ENCODE results near the gene MGAT4A. TPM values are rescaled to one million over a fixed set of nuclear protein-coding genes. Genes with fewer than 3 reads are reported as not detected.

Gene MGAT4A
- total and polyA plus RNA-seq, 10 of the 15 experiments (the other 5 are each of a cell fraction or from before 2014, with no cell fraction given), result 4.3 to 23.4 (median 13.6) TPM

DNA sequence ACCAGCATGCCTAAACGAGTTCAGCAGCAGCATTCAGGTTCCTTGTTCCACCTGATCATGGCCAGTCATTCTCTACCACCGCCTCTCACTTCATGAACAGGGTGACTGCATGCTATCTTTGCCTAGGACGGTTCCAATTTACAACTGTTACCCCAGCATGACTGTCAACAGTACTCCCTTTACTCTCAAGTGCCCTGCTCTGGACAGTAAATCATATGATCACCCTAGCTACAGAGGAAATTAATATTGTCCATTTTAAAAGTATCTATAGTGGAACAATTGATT, 25.7 kb downstream of the MGAT4A start:
- no peaks in the 10 kb centered on the region for H3K36me3 ChIP-seq (ENCODE audit: control insufficient read depth in 2 of 2, insufficient read depth in 2 of 2, low read length in 1 of 2)
- in situ Hi-C loops (cut with MboI), result no loop called here
- H3K27me3 ChIP-seq (replicated peaks in 1 of 2; ENCODE audit: control insufficient read depth in 2 of 2, insufficient read depth in 2 of 2, low read length in 1 of 2), result no peaks in the 10 kb centered on the region
- no peak for DNase-seq (ENCODE audit: low read depth, low spot score)
- ChIA-PET RAD21 (ENCODE audit: unreplicated experiment) (no interaction called here), POLR2A (interaction anchor here (1.0 kb wide), 1 partner anchor 31 kb away, joined by 3 read pairs; no protein-coding TSS in a partner anchor), CTCF (no interaction called here), SMC1A (ENCODE audit: uncharacterized antibody, unreplicated experiment) (interaction anchor here (1.0 to 1.7 kb wide), 2 partner anchors 14 to 53 kb away, joined by 3 to 6 read pairs; no protein-coding TSS in a partner anchor)
- H3K4me1 ChIP-seq (ENCODE audit: control insufficient read depth, insufficient read depth, low read length), result no peaks in the 10 kb centered on the region
- no peak overlapping the region for H3K4me3 ChIP-seq
- H2AFZ ChIP-seq (ENCODE audit: control insufficient read depth, low read depth, low read length), result no peak overlapping the region
- H3K9me3 ChIP-seq (replicated peaks; ENCODE audit: control insufficient read depth, insufficient read depth, low read length), result no peaks in the 10 kb centered on the region
- H3K4me2 ChIP-seq (ENCODE audit: control insufficient read depth, insufficient read depth), result no peak overlapping the region
- FAIRE-seq, result no peak
- no TSS peak for BruUV-seq (replicated peaks)
- no peak overlapping the region for H3K9ac ChIP-seq (ENCODE audit: control insufficient read depth, insufficient read depth, low read length)
- intact Hi-C loops (cut with micrococcal nuclease; ENCODE audit: unreplicated experiment), result no loop called here
- no peak for ATAC-seq
- 42% methylated on average over 3 of the region's 3 CpGs for WGBS (ENCODE audit: insufficient coverage, insufficient replicate concordance, low lambda C conversion rate, missing lambda C conversion rate)
- H3K27ac ChIP-seq (ENCODE audit: control insufficient read depth, insufficient read depth), result no peak overlapping the region
- H3K79me2 ChIP-seq (ENCODE audit: control insufficient read depth, insufficient read depth, low read length), result no peaks in the 10 kb centered on the region
- H4K20me1 ChIP-seq (ENCODE audit: control insufficient read depth, insufficient read depth), result no peaks in the 10 kb centered on the region
- TF ChIP-seq, protein P1, sequence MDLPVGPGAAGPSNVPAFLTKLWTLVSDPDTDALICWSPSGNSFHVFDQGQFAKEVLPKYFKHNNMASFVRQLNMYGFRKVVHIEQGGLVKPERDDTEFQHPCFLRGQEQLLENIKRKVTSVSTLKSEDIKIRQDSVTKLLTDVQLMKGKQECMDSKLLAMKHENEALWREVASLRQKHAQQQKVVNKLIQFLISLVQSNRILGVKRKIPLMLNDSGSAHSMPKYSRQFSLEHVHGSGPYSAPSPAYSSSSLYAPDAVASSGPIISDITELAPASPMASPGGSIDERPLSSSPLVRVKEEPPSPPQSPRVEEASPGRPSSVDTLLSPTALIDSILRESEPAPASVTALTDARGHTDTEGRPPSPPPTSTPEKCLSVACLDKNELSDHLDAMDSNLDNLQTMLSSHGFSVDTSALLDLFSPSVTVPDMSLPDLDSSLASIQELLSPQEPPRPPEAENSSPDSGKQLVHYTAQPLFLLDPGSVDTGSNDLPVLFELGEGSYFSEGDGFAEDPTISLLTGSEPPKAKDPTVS (IDR thresholded peaks at IDR 0.05; ENCODE audit: low read depth, low read length), result no peak
- no peak for TF ChIP-seq KAT2A (conservative IDR thresholded peaks at IDR 0.05; ENCODE audit: control insufficient read depth, low read depth, low read length)
- TF ChIP-seq, protein P2, sequence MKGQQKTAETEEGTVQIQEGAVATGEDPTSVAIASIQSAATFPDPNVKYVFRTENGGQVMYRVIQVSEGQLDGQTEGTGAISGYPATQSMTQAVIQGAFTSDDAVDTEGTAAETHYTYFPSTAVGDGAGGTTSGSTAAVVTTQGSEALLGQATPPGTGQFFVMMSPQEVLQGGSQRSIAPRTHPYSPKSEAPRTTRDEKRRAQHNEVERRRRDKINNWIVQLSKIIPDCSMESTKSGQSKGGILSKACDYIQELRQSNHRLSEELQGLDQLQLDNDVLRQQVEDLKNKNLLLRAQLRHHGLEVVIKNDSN (IDR thresholded peaks at IDR 0.05; ENCODE audit: borderline replicate concordance, extremely low read length, insufficient read depth, low read depth, low read length), result no peak
- TF ChIP-seq SUPT20H (IDR thresholded peaks at IDR 0.05; ENCODE audit: borderline replicate concordance, control insufficient read depth, low read depth, low read length), result no peak
- no peak for TF ChIP-seq ZNF217 (IDR thresholded peaks at IDR 0.05)
- TF ChIP-seq ETV6 (conservative IDR thresholded peaks at IDR 0.05 in 1 of 2, IDR thresholded peaks at IDR 0.05 in 1 of 2; ENCODE audit: borderline replicate concordance in 1 of 2, low read depth in 1 of 2), result no peak
- no peak for TF ChIP-seq ZNF24 (IDR thresholded peaks at IDR 0.05)
- no peak for TF ChIP-seq WRNIP1 (IDR thresholded peaks at IDR 0.05; ENCODE audit: borderline replicate concordance, low read depth, low read length)
- no peak for TF ChIP-seq SREBF2 (IDR thresholded peaks at IDR 0.05; ENCODE audit: low read length)
- no peak for TF ChIP-seq RUNX3 (IDR thresholded peaks at IDR 0.05; ENCODE audit: low read length)
- TF ChIP-seq SIN3A (IDR thresholded peaks at IDR 0.05; ENCODE audit: low read depth, low read length), result no peak
- TF ChIP-seq, protein P3, sequence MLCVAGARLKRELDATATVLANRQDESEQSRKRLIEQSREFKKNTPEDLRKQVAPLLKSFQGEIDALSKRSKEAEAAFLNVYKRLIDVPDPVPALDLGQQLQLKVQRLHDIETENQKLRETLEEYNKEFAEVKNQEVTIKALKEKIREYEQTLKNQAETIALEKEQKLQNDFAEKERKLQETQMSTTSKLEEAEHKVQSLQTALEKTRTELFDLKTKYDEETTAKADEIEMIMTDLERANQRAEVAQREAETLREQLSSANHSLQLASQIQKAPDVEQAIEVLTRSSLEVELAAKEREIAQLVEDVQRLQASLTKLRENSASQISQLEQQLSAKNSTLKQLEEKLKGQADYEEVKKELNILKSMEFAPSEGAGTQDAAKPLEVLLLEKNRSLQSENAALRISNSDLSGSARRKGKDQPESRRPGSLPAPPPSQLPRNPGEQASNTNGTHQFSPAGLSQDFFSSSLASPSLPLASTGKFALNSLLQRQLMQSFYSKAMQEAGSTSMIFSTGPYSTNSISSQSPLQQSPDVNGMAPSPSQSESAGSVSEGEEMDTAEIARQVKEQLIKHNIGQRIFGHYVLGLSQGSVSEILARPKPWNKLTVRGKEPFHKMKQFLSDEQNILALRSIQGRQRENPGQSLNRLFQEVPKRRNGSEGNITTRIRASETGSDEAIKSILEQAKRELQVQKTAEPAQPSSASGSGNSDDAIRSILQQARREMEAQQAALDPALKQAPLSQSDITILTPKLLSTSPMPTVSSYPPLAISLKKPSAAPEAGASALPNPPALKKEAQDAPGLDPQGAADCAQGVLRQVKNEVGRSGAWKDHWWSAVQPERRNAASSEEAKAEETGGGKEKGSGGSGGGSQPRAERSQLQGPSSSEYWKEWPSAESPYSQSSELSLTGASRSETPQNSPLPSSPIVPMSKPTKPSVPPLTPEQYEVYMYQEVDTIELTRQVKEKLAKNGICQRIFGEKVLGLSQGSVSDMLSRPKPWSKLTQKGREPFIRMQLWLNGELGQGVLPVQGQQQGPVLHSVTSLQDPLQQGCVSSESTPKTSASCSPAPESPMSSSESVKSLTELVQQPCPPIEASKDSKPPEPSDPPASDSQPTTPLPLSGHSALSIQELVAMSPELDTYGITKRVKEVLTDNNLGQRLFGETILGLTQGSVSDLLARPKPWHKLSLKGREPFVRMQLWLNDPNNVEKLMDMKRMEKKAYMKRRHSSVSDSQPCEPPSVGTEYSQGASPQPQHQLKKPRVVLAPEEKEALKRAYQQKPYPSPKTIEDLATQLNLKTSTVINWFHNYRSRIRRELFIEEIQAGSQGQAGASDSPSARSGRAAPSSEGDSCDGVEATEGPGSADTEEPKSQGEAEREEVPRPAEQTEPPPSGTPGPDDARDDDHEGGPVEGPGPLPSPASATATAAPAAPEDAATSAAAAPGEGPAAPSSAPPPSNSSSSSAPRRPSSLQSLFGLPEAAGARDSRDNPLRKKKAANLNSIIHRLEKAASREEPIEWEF (IDR thresholded peaks at IDR 0.05; ENCODE audit: insufficient replicate concordance, low read depth, low read length), result no peak
- TF ChIP-seq FOS (IDR thresholded peaks at IDR 0.05; ENCODE audit: borderline replicate concordance, extremely low read depth, insufficient read length), result no peak
- no peak for TF ChIP-seq RAD51 (IDR thresholded peaks at IDR 0.05)
- no peak for TF ChIP-seq BMI1 (IDR thresholded peaks at IDR 0.05; ENCODE audit: borderline replicate concordance)
- no peak for TF ChIP-seq GABPA (IDR thresholded peaks at IDR 0.05; ENCODE audit: low read depth)

Measured in GM12878 (cell line).